Duodenal mucosa (tissue), 2 donors: ENCODE results near the gene ALPI.

Experiments
- H3K27ac ChIP-seq: one replicate; pipeline ENCODE4 v1.7.0; 2013; ENCODE audit warnings: low read depth, low read length
- H3K27me3 ChIP-seq, 2 donors: one replicate each; pipeline ENCODE4 v1.7.0; 2013; ENCODE audit warnings: low read length in 2 of 2, control low read depth in 1 of 2; ENCODE audit not compliant: insufficient read depth in 2 of 2, control insufficient read depth in 1 of 2
- H3K36me3 ChIP-seq, 2 donors: one replicate each; pipeline ENCODE4 v1.7.0; 2013; ENCODE audit warnings: low read length in 2 of 2, control low read depth in 1 of 2; ENCODE audit not compliant: insufficient read depth in 2 of 2, control insufficient read depth in 1 of 2
- H3K4me1 ChIP-seq, 2 donors: one replicate each; pipeline ENCODE4 v1.7.0; 2013; ENCODE audit warnings: low read length in 2 of 2, control low read depth in 1 of 2; ENCODE audit not compliant: insufficient read depth in 2 of 2, control insufficient read depth in 1 of 2
- H3K4me3 ChIP-seq, 2 donors: one replicate each; pipeline ENCODE4 v1.7.0; 2013; ENCODE audit warnings: low read length in 2 of 2, low read depth in 1 of 2
- H3K9ac ChIP-seq, 2 donors: one replicate each; pipeline ENCODE4 v1.7.0; 2013; ENCODE audit warnings: low read length in 2 of 2, low read depth in 1 of 2
- H3K9me3 ChIP-seq, 2 donors: one replicate each; pipeline ENCODE4 v1.7.0; 2013; ENCODE audit warnings: low read length in 2 of 2, control low read depth in 1 of 2; ENCODE audit not compliant: control insufficient read depth in 1 of 2

Gene ALPI

DNA sequence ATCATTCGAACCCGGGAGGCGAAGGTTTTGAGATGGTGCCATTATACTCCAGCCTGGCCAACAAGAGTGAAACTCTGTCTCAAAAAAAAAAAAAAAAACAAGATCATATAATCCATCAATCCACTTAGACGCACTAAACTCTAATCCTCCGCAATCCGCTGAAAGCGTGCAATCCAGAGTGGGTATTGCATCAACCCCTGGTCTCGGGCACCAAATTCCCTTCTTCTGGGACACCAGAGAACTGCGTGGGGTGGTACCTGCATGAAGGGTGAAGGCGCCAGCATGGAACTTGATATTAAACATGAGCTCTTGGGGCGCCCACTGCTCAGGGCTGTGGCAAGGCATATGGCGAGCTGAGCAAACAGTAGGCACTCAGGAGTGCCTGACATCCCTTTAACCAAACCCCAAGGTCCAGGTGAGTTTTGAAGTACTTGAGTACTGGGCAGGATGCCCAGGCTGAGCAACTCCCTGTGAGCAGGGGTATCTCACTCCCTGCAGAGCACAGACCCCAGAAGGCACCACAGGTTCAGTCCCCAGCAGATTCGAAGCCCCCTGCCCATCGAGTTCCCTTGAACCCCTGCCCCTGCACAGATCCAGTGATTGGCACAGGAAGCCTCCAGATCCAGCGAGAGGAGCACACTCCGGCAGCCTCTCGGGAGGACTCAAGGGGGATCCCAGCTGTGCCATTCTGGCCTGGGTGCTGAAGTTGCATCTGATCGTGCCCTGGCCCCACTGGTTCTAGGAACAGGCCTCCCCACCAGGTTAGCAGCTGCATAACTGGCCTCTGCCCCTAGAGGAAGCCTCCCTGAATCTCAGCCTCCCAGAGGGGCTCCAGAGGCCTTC lies 8.0 kb downstream of the ALPI start:
- H3K4me1 ChIP-seq: no peaks in the 10 kb centered on the region
- H3K27me3 ChIP-seq: peaks cover 0 to 6% of the 10 kb centered on the region in 2 donors
- H3K9ac ChIP-seq: no peak overlapping the region
- no peaks in the 10 kb centered on the region for H3K9me3 ChIP-seq
- H3K27ac ChIP-seq: no peak overlapping the region
- H3K4me3 ChIP-seq: no peak overlapping the region
- no peaks in the 10 kb centered on the region for H3K36me3 ChIP-seq

DNA sequence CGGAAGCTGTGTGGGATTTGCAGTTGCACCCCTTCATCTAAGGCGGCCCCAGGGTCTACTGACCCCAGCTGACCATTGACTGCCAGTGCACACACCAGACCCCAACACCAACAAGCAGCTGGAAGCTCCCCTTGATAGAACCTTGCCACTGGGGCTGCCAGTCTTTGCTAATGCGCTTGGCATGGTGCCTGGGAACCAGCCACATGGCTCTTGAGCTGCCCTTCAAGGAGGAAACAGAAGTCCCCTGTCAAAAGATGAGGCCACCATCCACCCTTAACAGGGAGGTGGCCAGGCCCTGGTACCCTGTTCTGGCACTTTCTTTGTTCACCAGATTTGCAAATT lies 8.6 kb downstream of the ALPI start:
- H3K9me3 ChIP-seq: no peaks in the 10 kb centered on the region
- H3K36me3 ChIP-seq: no peaks in the 10 kb centered on the region
- H3K4me3 ChIP-seq: no peak overlapping the region
- no peak overlapping the region for H3K27ac ChIP-seq
- H3K4me1 ChIP-seq: no peaks in the 10 kb centered on the region
- H3K9ac ChIP-seq: no peak overlapping the region
- peaks cover 0 to under 1% of the 10 kb centered on the region in 2 donors for H3K27me3 ChIP-seq

DNA sequence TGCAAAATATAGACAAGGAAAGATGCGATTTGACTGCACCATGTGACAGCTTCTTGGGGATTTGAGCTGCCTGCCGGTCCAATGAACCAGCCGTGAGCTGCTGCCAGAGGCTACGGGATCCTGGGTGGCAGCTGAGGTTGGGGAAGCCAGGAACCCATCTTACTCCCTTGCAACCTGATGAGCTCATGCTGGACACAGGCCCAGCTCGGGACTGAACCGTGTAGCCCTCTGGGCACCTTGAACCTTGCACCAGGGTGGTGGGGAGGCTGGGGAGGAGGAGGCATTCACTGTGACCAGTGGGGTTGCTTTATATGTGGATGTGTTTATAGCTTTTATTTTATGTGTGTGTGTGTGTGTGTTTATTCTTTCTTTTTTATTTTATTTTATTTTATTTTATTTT lies 9.1 kb downstream of the ALPI start:
- H3K9ac ChIP-seq: no peak overlapping the region
- H3K4me1 ChIP-seq: no peaks in the 10 kb centered on the region
- no peaks in the 10 kb centered on the region for H3K27me3 ChIP-seq
- no peak overlapping the region for H3K4me3 ChIP-seq
- H3K36me3 ChIP-seq: no peaks in the 10 kb centered on the region
- H3K9me3 ChIP-seq: no peaks in the 10 kb centered on the region
- H3K27ac ChIP-seq: no peak overlapping the region

DNA sequence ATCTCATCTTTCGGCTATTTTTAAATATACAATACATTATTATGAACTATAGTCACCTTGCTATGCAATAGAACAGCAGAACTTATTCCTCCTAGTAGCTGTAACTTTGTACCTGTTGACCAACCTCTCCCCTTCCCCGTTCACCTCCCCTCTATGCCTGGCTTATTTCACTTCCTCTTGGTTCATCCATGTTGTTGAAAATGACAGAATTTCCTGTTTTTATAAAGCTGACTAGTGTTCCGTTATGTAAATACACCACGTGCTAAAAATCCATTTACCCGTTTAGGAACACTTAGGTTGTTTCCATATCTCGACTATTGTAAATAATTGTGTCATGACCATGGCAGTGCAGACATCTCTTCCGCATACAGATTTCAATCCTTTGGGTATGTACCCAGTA lies 10.3 kb downstream of the ALPI start:
- H3K9ac ChIP-seq: no peak overlapping the region
- H3K27ac ChIP-seq: no peak overlapping the region
- H3K9me3 ChIP-seq: no peaks in the 10 kb centered on the region
- no peaks in the 10 kb centered on the region for H3K4me1 ChIP-seq
- no peaks in the 10 kb centered on the region for H3K36me3 ChIP-seq
- H3K4me3 ChIP-seq: no peak overlapping the region
- peaks cover 0 to 3% of the 10 kb centered on the region in 2 donors for H3K27me3 ChIP-seq

DNA sequence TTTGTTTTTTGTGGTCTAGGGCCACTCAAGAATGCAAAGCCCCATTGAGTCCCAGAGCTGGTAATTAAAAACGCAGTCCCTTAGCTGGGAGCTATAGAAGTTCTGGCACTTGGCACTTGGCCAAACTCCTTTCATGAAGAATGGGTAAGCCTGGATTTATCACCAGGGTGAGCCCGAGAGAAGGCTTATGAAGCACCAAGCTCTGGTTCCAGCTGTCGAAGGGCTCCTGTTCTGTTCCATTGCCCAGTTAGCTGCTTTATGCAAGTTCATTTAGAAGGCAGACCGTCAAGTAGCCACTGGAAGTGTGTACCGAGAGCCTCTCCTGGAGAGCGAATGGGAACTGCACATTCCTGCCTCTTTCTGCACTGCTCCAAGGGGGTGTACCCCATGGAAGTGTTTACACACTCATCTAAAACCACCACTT lies 17.5 kb downstream of the ALPI start:
- no peaks in the 10 kb centered on the region for H3K9me3 ChIP-seq
- H3K27me3 ChIP-seq: peaks cover 9 to 11% of the 10 kb centered on the region in 2 donors
- no peak overlapping the region for H3K4me3 ChIP-seq
- no peak overlapping the region for H3K9ac ChIP-seq
- H3K4me1 ChIP-seq: no peaks in the 10 kb centered on the region
- H3K27ac ChIP-seq: no peak overlapping the region
- H3K36me3 ChIP-seq: no peaks in the 10 kb centered on the region

DNA sequence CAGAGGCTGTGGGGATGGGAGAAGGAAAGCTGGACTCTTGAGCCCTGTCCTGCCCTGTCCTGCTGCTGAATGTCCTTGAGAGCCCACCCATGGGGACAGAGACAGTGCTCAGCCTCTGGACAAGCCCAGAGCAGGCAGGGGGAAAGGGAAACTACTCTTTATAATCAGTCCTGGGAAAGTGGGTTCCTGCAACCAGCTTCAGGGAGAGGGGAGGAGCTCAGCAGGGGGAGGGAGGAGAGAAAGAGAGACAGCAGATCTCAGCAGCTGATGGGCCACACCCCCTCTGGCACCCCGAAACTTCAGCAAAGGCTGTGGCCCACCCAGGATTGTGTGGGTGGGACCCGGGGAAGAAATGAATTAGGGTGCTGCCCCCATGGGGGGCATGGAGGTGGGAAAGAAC lies 20.1 kb downstream of the ALPI start:
- no peak overlapping the region for H3K27ac ChIP-seq
- H3K4me1 ChIP-seq: no peaks in the 10 kb centered on the region
- H3K36me3 ChIP-seq: no peaks in the 10 kb centered on the region
- H3K27me3 ChIP-seq: peaks cover 8 to 9% of the 10 kb centered on the region in 2 donors
- H3K9me3 ChIP-seq: no peaks in the 10 kb centered on the region
- no peak overlapping the region for H3K4me3 ChIP-seq
- H3K9ac ChIP-seq: no peak overlapping the region

DNA sequence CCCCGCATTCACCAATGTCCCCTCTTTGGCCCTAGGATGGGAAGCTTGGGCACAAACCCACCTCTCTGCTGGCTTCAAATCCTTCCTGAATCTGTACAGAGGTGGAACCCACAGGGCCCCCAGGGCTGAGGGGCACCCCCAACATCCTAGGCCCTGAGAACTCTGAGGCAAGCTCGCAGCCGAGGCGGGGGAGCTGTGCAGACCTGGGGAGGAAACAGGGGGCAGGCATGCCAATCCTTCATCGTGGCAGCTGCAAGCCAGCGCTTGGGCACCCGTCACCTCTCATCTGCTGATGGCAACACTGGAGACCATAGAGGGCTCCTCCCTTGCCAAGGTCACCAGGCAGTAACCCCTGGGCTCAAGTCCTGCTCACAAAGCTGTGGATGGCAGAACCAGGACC lies 20.8 kb downstream of the ALPI start:
- no peak overlapping the region for H3K9ac ChIP-seq

DNA sequence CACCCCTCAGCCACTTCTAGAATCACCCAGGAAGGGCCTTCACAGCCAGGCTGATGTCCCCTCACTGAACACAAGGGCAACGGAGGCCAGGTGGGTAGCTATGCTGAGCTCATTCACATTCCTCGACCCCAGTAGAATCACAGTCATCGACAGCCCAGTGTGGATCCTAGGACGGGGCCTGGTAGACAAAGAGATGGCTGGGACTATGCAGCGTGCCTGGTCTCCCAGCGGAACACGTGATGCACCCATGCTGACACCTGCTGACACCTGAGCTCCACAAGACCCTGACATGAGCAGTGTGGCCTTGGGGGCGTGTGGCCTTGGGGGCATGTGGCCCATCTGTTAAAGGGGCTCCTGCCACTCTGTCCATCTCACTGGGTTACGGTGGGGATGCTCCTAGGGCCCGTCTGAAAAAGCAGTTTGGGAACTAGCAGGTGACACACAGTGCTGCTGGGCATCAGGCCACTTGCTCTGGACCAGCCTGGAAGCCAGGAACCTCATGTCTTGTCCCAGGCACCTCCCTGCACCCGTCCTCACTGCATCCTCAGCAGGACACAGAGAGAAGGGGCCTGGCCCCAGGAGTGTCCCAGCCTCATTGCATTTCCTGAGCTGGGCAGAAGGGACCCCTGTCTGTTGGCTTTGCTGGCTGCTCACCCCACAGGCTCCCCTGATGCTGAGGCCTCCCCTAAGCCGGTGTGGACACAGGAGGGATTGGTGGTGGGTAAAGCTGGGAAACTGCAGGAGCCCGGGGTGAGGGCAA lies 22.0 kb downstream of the ALPI start:
- no peaks in the 10 kb centered on the region for H3K4me1 ChIP-seq

More for the DNA sequence above, 20.8 kb downstream of the ALPI start:
- Histone ChIP-seq H3K4me1 (no peaks in the 10 kb centered on the region), H3K9me3 (no peaks in the 10 kb centered on the region), H3K27me3 (peaks cover 8 to 9% of the 10 kb centered on the region in 2 donors), H3K27ac (no peak overlapping the region), H3K36me3 (no peaks in the 10 kb centered on the region), H3K4me3 (no peak overlapping the region)

DNA sequence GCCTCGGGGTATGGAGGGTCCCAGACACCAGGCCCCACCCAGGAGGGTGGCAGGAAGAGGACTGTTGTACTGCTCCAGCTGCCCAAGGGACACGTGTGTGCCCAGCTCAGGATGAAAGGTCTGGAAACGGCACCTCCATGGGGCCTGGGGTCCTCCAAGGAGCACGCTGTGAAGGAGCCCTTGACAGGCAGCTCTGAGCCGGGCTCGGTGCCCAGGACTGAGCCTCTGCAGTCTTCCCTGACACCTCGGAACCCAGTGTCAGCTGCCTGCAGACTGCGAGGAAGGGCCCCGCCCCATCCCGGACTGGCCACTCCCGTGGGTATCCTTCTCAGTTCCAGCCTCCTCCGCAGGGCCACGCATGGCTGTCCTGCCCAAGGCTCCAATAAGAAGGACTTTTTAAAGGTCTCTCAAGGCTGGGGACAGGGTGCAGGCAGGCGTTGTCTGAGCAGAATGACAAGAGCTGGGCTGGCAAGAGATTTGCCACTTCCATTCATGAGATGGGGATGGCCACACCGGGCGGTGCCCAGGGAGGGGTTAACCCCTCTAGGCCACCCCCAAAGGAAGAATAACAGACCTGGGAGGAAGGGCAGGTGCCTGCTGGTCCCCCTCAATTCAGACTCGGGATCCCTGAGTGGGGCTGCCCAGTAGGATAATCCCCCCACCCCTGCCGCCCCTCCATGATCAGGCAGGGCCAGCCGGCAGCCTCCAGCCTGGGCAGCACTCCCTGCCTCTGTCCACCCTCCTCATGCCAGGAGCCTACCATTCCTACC lies 22.8 kb downstream of the ALPI start:
- no peak overlapping the region for H3K9ac ChIP-seq
- no peaks in the 10 kb centered on the region for H3K36me3 ChIP-seq
- H3K27me3 ChIP-seq: peaks cover 5 to 9% of the 10 kb centered on the region in 2 donors
- H3K27ac ChIP-seq: no peak overlapping the region
- H3K4me1 ChIP-seq: no peaks in the 10 kb centered on the region
- no peak overlapping the region for H3K4me3 ChIP-seq
- no peaks in the 10 kb centered on the region for H3K9me3 ChIP-seq

More for the DNA sequence above, 22.0 kb downstream of the ALPI start:
- no peaks in the 10 kb centered on the region for H3K36me3 ChIP-seq
- no peaks in the 10 kb centered on the region for H3K9me3 ChIP-seq
- no peak overlapping the region for H3K4me3 ChIP-seq
- H3K27me3 ChIP-seq: peaks cover 5 to 9% of the 10 kb centered on the region in 2 donors
- H3K9ac ChIP-seq: no peak overlapping the region
- no peak overlapping the region for H3K27ac ChIP-seq
